Measurements from ENCODE around the gene ARHGEF4. TPM values are rescaled to one million over a fixed set of nuclear protein-coding genes. Genes with fewer than 3 reads are reported as not detected.

The ARHGEF4 gene
- total and polyA plus RNA-seq, 2 donors from 2014 or later, result 0.90 to 0.94 TPM

DNA sequence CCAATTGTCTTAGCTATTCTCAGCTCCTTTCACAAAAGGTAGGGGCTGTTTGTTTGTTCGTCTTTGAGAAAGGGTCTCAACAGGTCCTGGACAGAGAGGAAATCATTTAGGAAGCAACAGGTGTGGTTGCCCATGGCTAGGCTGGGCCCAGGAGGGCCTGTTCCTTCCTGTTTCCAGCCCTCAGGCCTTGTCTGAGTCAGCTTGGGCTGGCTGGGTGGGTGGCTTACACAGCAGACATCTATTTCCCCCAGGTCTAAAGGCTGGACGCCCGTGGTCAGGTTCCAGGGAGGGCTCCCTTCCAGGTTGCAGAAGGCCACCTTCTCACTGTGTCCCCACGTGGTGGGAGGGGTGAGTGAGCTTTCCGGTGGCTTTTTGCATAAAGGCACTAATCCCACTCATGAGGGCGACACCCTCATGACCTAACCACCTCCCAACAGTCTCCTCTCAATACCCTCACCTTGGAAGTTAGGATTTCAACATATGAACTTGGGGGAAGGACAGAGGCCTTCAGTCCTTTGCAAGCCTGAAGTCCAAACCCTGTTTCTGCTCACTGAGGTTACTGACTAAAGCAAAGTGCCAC, 45.5 kb downstream of the ARHGEF4 start:
- FAIRE-seq (no peak), DNase-seq (no peak)
- no peaks in the 10 kb centered on the region for H3K4me1 ChIP-seq (ENCODE audit: control insufficient read depth in 2 of 3, insufficient read depth in 2 of 3, low read depth in 1 of 3, low read length in 3 of 3)
- H3K4me3 ChIP-seq (ENCODE audit: low read length in 3 of 3), result no peak overlapping the region
- TF ChIP-seq, protein P1, sequence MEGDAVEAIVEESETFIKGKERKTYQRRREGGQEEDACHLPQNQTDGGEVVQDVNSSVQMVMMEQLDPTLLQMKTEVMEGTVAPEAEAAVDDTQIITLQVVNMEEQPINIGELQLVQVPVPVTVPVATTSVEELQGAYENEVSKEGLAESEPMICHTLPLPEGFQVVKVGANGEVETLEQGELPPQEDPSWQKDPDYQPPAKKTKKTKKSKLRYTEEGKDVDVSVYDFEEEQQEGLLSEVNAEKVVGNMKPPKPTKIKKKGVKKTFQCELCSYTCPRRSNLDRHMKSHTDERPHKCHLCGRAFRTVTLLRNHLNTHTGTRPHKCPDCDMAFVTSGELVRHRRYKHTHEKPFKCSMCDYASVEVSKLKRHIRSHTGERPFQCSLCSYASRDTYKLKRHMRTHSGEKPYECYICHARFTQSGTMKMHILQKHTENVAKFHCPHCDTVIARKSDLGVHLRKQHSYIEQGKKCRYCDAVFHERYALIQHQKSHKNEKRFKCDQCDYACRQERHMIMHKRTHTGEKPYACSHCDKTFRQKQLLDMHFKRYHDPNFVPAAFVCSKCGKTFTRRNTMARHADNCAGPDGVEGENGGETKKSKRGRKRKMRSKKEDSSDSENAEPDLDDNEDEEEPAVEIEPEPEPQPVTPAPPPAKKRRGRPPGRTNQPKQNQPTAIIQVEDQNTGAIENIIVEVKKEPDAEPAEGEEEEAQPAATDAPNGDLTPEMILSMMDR (IDR thresholded peaks at IDR 0.05; ENCODE audit: borderline replicate concordance, extremely low read depth, insufficient read depth), result no peak
- no peak overlapping the region for H3K9ac ChIP-seq (ENCODE audit: low read length in 3 of 3)
- H3K36me3 ChIP-seq (ENCODE audit: control insufficient read depth in 2 of 3, insufficient read depth in 3 of 3, low read length in 3 of 3), result no peaks in the 10 kb centered on the region
- H3K9me3 ChIP-seq (ENCODE audit: control insufficient read depth in 2 of 3, insufficient read depth in 1 of 3, low read length in 3 of 3), result no peaks in the 10 kb centered on the region
- intact Hi-C loops (cut with DNase I), result no loop called here
- H3K27me3 ChIP-seq (ENCODE audit: control insufficient read depth, insufficient read depth, low read length), result no peaks in the 10 kb centered on the region
- H3K27ac ChIP-seq (ENCODE audit: low read depth in 2 of 2, low read length in 2 of 2), result no peak overlapping the region

DNA sequence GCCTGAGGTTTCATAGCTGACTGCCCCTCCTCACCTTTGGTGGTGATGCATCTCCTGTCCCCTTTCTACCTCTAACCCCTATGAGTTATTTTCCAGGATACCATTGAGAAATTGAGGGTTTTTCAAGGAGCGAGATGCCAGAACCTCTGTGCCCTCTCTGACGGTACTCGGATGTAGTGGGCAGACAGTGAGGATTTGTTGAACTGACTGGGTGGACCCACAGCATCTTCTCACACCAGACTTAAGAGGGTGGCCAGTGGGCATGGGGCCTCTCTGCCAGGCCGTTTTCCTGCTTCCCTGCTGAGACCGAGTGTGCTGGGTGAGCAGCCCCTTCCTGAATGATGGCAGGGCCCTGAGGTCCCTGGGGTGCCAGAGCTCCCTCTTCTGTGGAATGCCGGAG, 46.3 kb downstream of the ARHGEF4 start:
- no peak overlapping the region for H3K4me3 ChIP-seq (ENCODE audit: low read length in 3 of 3)
- no peaks in the 10 kb centered on the region for H3K4me1 ChIP-seq (ENCODE audit: control insufficient read depth in 2 of 3, insufficient read depth in 2 of 3, low read depth in 1 of 3, low read length in 3 of 3)
- H3K9me3 ChIP-seq (ENCODE audit: control insufficient read depth in 2 of 3, insufficient read depth in 1 of 3, low read length in 3 of 3), result no peaks in the 10 kb centered on the region
- no peaks in the 10 kb centered on the region for H3K27me3 ChIP-seq (ENCODE audit: control insufficient read depth, insufficient read depth, low read length)
- FAIRE-seq (no peak), DNase-seq (no peak)
- no peak overlapping the region for H3K27ac ChIP-seq (ENCODE audit: low read depth in 2 of 2, low read length in 2 of 2)
- H3K36me3 ChIP-seq (ENCODE audit: control insufficient read depth in 2 of 3, insufficient read depth in 3 of 3, low read length in 3 of 3), result no peaks in the 10 kb centered on the region
- intact Hi-C loops (cut with DNase I), result no loop called here
- TF ChIP-seq, protein P1 (IDR thresholded peaks at IDR 0.05; ENCODE audit: borderline replicate concordance, extremely low read depth, insufficient read depth), result no peak
- no peak overlapping the region for H3K9ac ChIP-seq (ENCODE audit: low read length in 3 of 3)

DNA sequence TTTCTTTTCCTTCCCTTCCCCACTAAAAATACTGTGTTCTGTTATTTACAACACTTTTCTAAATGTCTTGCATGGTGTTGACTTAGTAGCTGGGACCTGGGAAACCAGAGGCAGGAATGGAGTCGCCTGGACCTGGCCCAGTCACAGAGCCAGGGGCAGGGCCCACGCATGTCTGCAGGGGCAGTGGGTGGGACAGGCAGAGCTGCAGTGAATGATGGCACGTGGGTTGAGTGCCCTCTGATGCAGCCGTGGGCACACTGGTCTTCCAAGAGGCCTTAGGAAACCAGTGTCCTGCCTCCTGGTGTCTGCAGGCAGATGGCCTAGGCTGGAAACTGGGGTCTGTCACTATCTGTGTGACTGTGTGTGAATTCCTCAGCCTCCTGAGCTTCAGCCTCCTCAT, 46.8 kb downstream of the ARHGEF4 start:
- Histone ChIP-seq H3K9me3 (ENCODE audit: control insufficient read depth in 2 of 3, insufficient read depth in 1 of 3, low read length in 3 of 3) (no peaks in the 10 kb centered on the region), H3K27me3 (ENCODE audit: control insufficient read depth, insufficient read depth, low read length) (no peaks in the 10 kb centered on the region), H3K4me3 (ENCODE audit: low read length in 3 of 3) (no peak overlapping the region), H3K27ac (ENCODE audit: low read depth in 2 of 2, low read length in 2 of 2) (no peak overlapping the region), H3K9ac (ENCODE audit: low read length in 3 of 3) (no peak overlapping the region), H3K36me3 (ENCODE audit: control insufficient read depth in 2 of 3, insufficient read depth in 3 of 3, low read length in 3 of 3) (no peaks in the 10 kb centered on the region), H3K4me1 (ENCODE audit: control insufficient read depth in 2 of 3, insufficient read depth in 2 of 3, low read depth in 1 of 3, low read length in 3 of 3) (no peaks in the 10 kb centered on the region)
- TF ChIP-seq, protein P1 (IDR thresholded peaks at IDR 0.05; ENCODE audit: borderline replicate concordance, extremely low read depth, insufficient read depth), result no peak
- intact Hi-C loops (cut with DNase I), result no loop called here
- no peak for DNase-seq
- FAIRE-seq, result no peak

DNA sequence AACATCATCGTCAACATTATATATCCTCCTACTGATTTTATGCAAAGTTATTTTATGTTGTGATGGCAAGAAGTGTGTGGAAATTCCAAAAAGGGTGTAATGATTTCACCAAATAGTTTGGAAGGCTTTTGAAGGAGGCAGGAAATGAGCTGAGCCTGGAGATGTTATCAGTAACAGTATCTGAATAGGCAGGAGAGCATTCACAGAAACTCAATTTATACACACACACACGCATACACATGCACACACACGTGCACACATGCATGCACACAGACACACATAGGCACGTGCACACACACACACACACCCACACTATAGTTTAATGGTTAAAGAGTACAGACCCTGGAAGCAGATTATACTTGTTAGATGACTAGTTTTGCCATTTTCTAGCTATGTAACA, 47.3 kb downstream of the ARHGEF4 start:
- FAIRE-seq (no peak), DNase-seq (no peak)
- Histone ChIP-seq H3K27me3 (ENCODE audit: control insufficient read depth, insufficient read depth, low read length) (no peaks in the 10 kb centered on the region), H3K9ac (ENCODE audit: low read length in 3 of 3) (no peak overlapping the region), H3K4me1 (ENCODE audit: control insufficient read depth in 2 of 3, insufficient read depth in 2 of 3, low read depth in 1 of 3, low read length in 3 of 3) (no peaks in the 10 kb centered on the region), H3K9me3 (ENCODE audit: control insufficient read depth in 2 of 3, insufficient read depth in 1 of 3, low read length in 3 of 3) (no peaks in the 10 kb centered on the region), H3K4me3 (ENCODE audit: low read length in 3 of 3) (no peak overlapping the region), H3K27ac (ENCODE audit: low read depth in 2 of 2, low read length in 2 of 2) (no peak overlapping the region), H3K36me3 (ENCODE audit: control insufficient read depth in 2 of 3, insufficient read depth in 3 of 3, low read length in 3 of 3) (no peaks in the 10 kb centered on the region)
- intact Hi-C loops (cut with DNase I), result no loop called here
- TF ChIP-seq, protein P1 (IDR thresholded peaks at IDR 0.05; ENCODE audit: borderline replicate concordance, extremely low read depth, insufficient read depth), result no peak

Data from kidney (tissue), 14 donors.